Spleen (tissue), 7 donors: ENCODE results near the gene TM9SF3.

Source experiments
- POLR2A ChIP-seq, 3 donors: fragments of 450-650 bp; IDR thresholded peaks; one replicate each; pipeline ENCODE4 v1.5.1; 2017; ENCODE audit warnings: antibody characterized with exemption in 3 of 3, mild to moderate bottlenecking in 1 of 3
- POLR2AphosphoS5 ChIP-seq, 3 donors: sonication (generic); formaldehyde crosslinking; IDR thresholded peaks; one replicate each; pipeline ENCODE4 v1.5.1; 2017; ENCODE audit warnings: antibody characterized with exemption in 3 of 3
- TF ChIP-seq, protein P1 (sequence below), 11 experiments: fragments of 200-600 bp in 7 of 11; fragments of 450-650 bp in 4 of 11; sonication (generic) in 4 of 11; IDR thresholded peaks in 8 of 11; conservative IDR thresholded peaks in 3 of 11; 1 replicate in 7 of 11; 2 replicates in 4 of 11; pipeline versions ENCODE4 v1.4.0 to v1.8.0; 2016 to 2021; ENCODE audit warnings: antibody characterized with exemption in 11 of 11, inconsistent platforms in 4 of 11, mild to moderate bottlenecking in 1 of 11
- donor health status: DM: no; HTN: no; CAD: no; lungs with moderate emphysema.
- donor health status: DM: no; HTN: no; CAD: no.
- donor health status: DM: no; HTN: no; CAD: no.

DNA sequence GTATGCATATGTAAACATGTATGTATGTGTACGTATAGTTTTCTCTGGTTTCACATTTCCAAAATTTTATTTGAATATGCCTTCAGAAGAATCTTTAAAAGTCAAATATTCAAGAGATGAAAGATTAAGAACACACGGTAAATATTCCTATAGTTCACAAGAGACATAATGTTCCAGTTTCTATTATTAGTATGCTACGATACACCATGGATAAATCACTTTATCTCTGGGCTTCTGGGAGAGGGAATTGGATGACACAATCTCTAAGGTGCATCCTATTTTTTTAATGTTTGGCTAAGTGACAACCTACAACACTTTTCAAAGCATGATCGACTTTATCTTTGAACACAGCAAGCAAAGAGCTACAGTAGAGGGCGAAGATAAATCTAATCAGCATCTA lies 13.8 kb downstream of the TM9SF3 start:
- no peak for TF ChIP-seq POLR2AphosphoS5 (IDR thresholded peaks at IDR 0.05)
- TF ChIP-seq, protein P1, sequence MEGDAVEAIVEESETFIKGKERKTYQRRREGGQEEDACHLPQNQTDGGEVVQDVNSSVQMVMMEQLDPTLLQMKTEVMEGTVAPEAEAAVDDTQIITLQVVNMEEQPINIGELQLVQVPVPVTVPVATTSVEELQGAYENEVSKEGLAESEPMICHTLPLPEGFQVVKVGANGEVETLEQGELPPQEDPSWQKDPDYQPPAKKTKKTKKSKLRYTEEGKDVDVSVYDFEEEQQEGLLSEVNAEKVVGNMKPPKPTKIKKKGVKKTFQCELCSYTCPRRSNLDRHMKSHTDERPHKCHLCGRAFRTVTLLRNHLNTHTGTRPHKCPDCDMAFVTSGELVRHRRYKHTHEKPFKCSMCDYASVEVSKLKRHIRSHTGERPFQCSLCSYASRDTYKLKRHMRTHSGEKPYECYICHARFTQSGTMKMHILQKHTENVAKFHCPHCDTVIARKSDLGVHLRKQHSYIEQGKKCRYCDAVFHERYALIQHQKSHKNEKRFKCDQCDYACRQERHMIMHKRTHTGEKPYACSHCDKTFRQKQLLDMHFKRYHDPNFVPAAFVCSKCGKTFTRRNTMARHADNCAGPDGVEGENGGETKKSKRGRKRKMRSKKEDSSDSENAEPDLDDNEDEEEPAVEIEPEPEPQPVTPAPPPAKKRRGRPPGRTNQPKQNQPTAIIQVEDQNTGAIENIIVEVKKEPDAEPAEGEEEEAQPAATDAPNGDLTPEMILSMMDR (IDR thresholded peaks at IDR 0.05 in 8 of 11, conservative IDR thresholded peaks at IDR 0.05 in 3 of 11): no peak
- no peak for TF ChIP-seq POLR2A (IDR thresholded peaks at IDR 0.05)
